ENCODE data around the gene ZSCAN26. TPM values are rescaled to one million over a fixed set of nuclear protein-coding genes. Genes with fewer than 3 reads are reported as not detected.
"Not testable (repeated sequence)": the region's sequence is repeated elsewhere in the genome, so short reads cannot be mapped to it uniquely, and the experiment has no call there.

ZSCAN26 gene
- total RNA-seq, 4 donors from 2014 or later = 15.1 to 28.2 (median 24.1) TPM

GRCh38 chr6:28291573-28291972 is 24.6 kb downstream of the ZSCAN26 start:
- Histone ChIP-seq H3K4me1 (no peaks in the 10 kb centered on the region), H3K27ac (replicated peaks in 1 of 4) (no peak overlapping the region), H3K9me3 (no peaks in the 10 kb centered on the region), H3K4me3 (no peak overlapping the region), H3K36me3 (peaks cover 21 to 64% (median 34%) of the 10 kb centered on the region in 4 donors), H3K27me3 (no peaks in the 10 kb centered on the region)
- intact Hi-C loops (cut with DNase I) = no loop called here
- no peak for DNase-seq (ENCODE audit: extremely low spot score)
- no peak for TF ChIP-seq EP300 (IDR thresholded peaks at IDR 0.05)
- TF ChIP-seq POLR2AphosphoS5 (IDR thresholded peaks at IDR 0.05) = no peak
- no peak for TF ChIP-seq CTCF (IDR thresholded peaks at IDR 0.05)
- TF ChIP-seq POLR2A (IDR thresholded peaks at IDR 0.05; ENCODE audit: low read depth) = no peak

DNA sequence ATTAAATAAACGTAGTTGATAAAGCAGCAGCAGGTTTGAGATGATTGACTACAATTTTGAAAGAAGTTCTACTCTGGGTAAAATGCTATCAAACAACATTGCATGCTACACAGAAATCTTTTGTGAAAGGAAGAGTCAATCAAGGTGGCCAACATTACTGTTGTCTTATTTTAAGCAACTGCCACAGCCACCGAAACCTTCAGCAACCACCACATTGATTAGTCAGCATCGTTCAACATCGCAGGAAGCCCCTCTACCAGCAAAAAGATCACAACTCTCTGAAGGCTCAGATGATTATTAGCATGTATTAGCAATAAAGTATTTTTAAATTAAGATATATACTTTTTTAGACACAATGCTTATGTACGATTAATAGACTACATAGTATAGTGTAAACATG is 28.4 kb downstream of the ZSCAN26 start:
- H3K4me3 ChIP-seq = no peak overlapping the region
- H3K27ac ChIP-seq (replicated peaks in 1 of 4) = no peak overlapping the region
- no peaks in the 10 kb centered on the region for H3K4me1 ChIP-seq
- peaks cover 6 to 60% (median 30%) of the 10 kb centered on the region in 4 donors for H3K36me3 ChIP-seq
- DNase-seq (ENCODE audit: extremely low spot score) = no peak
- TF ChIP-seq EP300 (IDR thresholded peaks at IDR 0.05) = no peak
- TF ChIP-seq POLR2AphosphoS5 (IDR thresholded peaks at IDR 0.05) = no peak
- TF ChIP-seq POLR2A (IDR thresholded peaks at IDR 0.05; ENCODE audit: low read depth) = no peak
- TF ChIP-seq CTCF (IDR thresholded peaks at IDR 0.05) = no peak
- 94% methylated on average over 5 of the region's 5 CpGs for WGBS
- intact Hi-C loops (cut with DNase I) = no loop called here
- H3K27me3 ChIP-seq = no peaks in the 10 kb centered on the region
- no peaks in the 10 kb centered on the region for H3K9me3 ChIP-seq

GRCh38 chr6:28296520-28297060 is 29.6 kb downstream of the ZSCAN26 start:
- no peak overlapping the region for H3K4me3 ChIP-seq
- H3K27ac ChIP-seq (replicated peaks in 1 of 4) = no peak overlapping the region
- H3K27me3 ChIP-seq = no peaks in the 10 kb centered on the region
- TF ChIP-seq POLR2AphosphoS5 (IDR thresholded peaks at IDR 0.05) (no peak), EP300 (IDR thresholded peaks at IDR 0.05) (no peak), CTCF (IDR thresholded peaks at IDR 0.05) (no peak), POLR2A (IDR thresholded peaks at IDR 0.05; ENCODE audit: low read depth) (no peak)
- H3K9me3 ChIP-seq = no peaks in the 10 kb centered on the region
- H3K4me1 ChIP-seq = no peaks in the 10 kb centered on the region
- peaks cover 15 to 71% (median 40%) of the 10 kb centered on the region in 4 donors for H3K36me3 ChIP-seq
- DNase-seq (ENCODE audit: extremely low spot score) = no peak
- WGBS = 92% methylated on average over 7 of the region's 7 CpGs
- intact Hi-C loops (cut with DNase I) = no loop called here

DNA sequence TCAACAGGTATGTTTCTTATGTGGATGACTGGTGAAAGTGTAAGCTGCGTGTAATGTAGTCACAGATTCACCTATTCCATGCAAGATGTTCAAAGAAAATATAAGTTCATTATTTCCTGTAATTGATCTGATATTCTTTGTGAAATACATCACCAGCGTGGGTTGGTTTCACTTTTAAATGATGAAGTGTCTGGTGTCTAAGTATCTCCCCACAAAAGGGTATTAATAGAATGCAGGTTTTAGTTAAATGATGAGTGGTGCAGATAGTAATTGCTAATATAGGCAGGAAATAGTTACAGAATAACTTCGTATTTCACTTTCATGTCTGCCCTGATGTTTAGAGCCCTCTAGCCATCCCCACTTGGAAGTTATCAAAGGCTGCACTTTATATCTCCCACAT is 36.6 kb downstream of the ZSCAN26 start:
- Histone ChIP-seq H3K27ac (replicated peaks in 1 of 4) (no peak overlapping the region), H3K9me3 (peaks cover 0 to 24% (median 11%) of the 10 kb centered on the region in 4 donors), H3K36me3 (peaks cover 10 to 44% (median 21%) of the 10 kb centered on the region in 4 donors), H3K27me3 (no peaks in the 10 kb centered on the region), H3K4me1 (no peaks in the 10 kb centered on the region), H3K4me3 (no peak overlapping the region)
- TF ChIP-seq POLR2A (IDR thresholded peaks at IDR 0.05; ENCODE audit: low read depth) (no peak), EP300 (IDR thresholded peaks at IDR 0.05) (no peak), CTCF (IDR thresholded peaks at IDR 0.05) (no peak), POLR2AphosphoS5 (IDR thresholded peaks at IDR 0.05) (no peak)
- DNase-seq (ENCODE audit: extremely low spot score) = no peak
- WGBS = 91% methylated on average over 3 of the region's 3 CpGs
- intact Hi-C loops (cut with DNase I) = no loop called here

DNA sequence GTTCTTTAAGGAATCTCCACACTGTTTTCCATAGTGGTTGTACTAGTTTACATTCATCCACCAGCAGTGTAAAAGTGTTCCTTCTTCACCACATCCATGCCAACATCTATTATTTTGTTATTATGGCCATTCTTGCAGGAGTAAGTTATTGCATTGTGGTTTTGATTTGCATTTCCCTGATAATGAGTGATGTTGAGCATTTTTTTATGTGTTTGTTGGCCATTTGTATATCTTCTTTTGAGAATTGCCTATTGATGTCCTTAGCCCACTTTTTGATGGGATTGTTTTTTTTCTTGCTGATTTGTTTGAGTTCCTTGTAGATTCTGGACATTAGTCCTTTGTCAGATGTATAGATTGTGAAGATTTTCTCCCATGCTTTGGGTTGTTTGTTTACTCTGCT is 39.4 kb downstream of the ZSCAN26 start:
- H3K27ac ChIP-seq (replicated peaks in 1 of 4); H3K27me3 ChIP-seq; H3K4me1 ChIP-seq; DNase-seq (ENCODE audit: extremely low spot score); intact Hi-C loops (cut with DNase I); H3K4me3 ChIP-seq: not testable (repeated sequence)
- Histone ChIP-seq H3K36me3 (peaks cover under 1 to 20% (median 5%) of the 10 kb centered on the region in 4 donors), H3K9me3 (peaks cover 0 to 27% (median 11%) of the 10 kb centered on the region in 4 donors)
